Measurements from ENCODE around the gene ADGRA1.

ADGRA1 gene

GRCh38 chr10:133056651-133057178 is 31.0 kb upstream of the ADGRA1 start:
- DNase-seq: no peak

GRCh38 chr10:133058331-133059092 is 29.2 kb upstream of the ADGRA1 start:
- no peak for DNase-seq

- DNase-seq: no peak
Measured at GRCh38 chr10:133059093-133059470, 28.6 kb upstream of the ADGRA1 start.

- DNase-seq: no peak
Measured at GRCh38 chr10:133059571-133059970, 28.2 kb upstream of the ADGRA1 start.

- no peak for DNase-seq
Measured at GRCh38 chr10:133060022-133060421, 27.7 kb upstream of the ADGRA1 start.

GRCh38 chr10:133060466-133060865 is 27.3 kb upstream of the ADGRA1 start:
- no peak for DNase-seq

- DNase-seq: no peak
Measured at GRCh38 chr10:133060881-133061280, 26.8 kb upstream of the ADGRA1 start.

GRCh38 chr10:133061296-133062038 is 26.3 kb upstream of the ADGRA1 start:
- no peak for DNase-seq

GRCh38 chr10:133062085-133062484 is 25.6 kb upstream of the ADGRA1 start:
- no peak for DNase-seq

- no peak for DNase-seq
Measured at GRCh38 chr10:133062635-133063034, 25.1 kb upstream of the ADGRA1 start.

- no peak for DNase-seq
Measured at GRCh38 chr10:133067149-133068105, 20.3 kb upstream of the ADGRA1 start.

- DNase-seq: no peak
Measured at GRCh38 chr10:133068111-133069032, 19.4 kb upstream of the ADGRA1 start.

GRCh38 chr10:133069033-133069525 is 18.6 kb upstream of the ADGRA1 start:
- no peak for DNase-seq

GRCh38 chr10:133070405-133070804 is 17.3 kb upstream of the ADGRA1 start:
- no peak for DNase-seq

- no peak for DNase-seq
Measured at GRCh38 chr10:133070810-133071209, 16.9 kb upstream of the ADGRA1 start.

- DNase-seq: no peak
Measured at GRCh38 chr10:133071733-133072132, 16.0 kb upstream of the ADGRA1 start.

- DNase-seq: no peak
Measured at GRCh38 chr10:133072196-133072595, 15.5 kb upstream of the ADGRA1 start.

GRCh38 chr10:133072720-133073390 is 14.9 kb upstream of the ADGRA1 start:
- DNase-seq: no peak

GRCh38 chr10:133075346-133076137 is 12.2 kb upstream of the ADGRA1 start:
- no peak for DNase-seq
